Thyroid gland (tissue), 4 donors: ENCODE results near the gene VPS50.

Source experiments
- POLR2A ChIP-seq, 2 donors: fragments of 450-650 bp; IDR thresholded peaks; one replicate each; pipeline ENCODE4 v1.6.1; 2017; ENCODE audit warnings: antibody characterized with exemption in 2 of 2, mild to moderate bottlenecking in 2 of 2, moderate library complexity in 1 of 2
- TF ChIP-seq, protein P1 (sequence below), 6 experiments: fragments of 200-600 bp in 3 of 6; fragments of 450-650 bp in 3 of 6; sonication (generic) in 3 of 6; IDR thresholded peaks; one replicate each; pipeline ENCODE4 v1.5.1; 2016 to 2019; ENCODE audit warnings: antibody characterized with exemption in 6 of 6, mild to moderate bottlenecking in 2 of 6, inconsistent platforms in 1 of 6, moderate library complexity in 1 of 6

DNA sequence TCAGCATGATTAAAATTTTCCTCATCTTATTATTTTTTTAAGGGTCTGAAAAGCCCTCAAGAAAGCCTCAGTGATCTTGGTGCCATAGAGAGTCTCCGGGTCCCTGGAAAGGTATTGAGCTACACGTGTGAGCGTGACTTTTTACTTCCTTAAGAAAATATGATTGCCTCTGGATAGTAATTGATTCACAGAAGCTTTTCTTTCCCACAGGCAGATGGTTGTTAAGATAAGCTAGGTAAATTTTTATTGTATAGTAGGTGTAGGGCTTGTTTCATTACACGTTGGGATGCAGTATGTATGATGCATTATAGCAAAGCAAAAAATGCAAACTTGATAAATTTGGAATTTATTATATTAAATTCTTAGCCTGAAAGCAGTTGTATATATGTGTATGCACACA lies 7.7 kb downstream of the VPS50 start:
- TF ChIP-seq, protein P1, sequence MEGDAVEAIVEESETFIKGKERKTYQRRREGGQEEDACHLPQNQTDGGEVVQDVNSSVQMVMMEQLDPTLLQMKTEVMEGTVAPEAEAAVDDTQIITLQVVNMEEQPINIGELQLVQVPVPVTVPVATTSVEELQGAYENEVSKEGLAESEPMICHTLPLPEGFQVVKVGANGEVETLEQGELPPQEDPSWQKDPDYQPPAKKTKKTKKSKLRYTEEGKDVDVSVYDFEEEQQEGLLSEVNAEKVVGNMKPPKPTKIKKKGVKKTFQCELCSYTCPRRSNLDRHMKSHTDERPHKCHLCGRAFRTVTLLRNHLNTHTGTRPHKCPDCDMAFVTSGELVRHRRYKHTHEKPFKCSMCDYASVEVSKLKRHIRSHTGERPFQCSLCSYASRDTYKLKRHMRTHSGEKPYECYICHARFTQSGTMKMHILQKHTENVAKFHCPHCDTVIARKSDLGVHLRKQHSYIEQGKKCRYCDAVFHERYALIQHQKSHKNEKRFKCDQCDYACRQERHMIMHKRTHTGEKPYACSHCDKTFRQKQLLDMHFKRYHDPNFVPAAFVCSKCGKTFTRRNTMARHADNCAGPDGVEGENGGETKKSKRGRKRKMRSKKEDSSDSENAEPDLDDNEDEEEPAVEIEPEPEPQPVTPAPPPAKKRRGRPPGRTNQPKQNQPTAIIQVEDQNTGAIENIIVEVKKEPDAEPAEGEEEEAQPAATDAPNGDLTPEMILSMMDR (IDR thresholded peaks at IDR 0.05), result no peak
- no peak for TF ChIP-seq POLR2A (IDR thresholded peaks at IDR 0.05)
